ENCODE data around the gene PRPF40A. TPM values are rescaled to one million over a fixed set of nuclear protein-coding genes. Genes with fewer than 3 reads are reported as not detected.

The PRPF40A gene
- total and polyA plus RNA-seq, 2 of the 8 experiments (the other 6 are each of a cell fraction or from before 2014, with no cell fraction given): 85.5 to 176 TPM

DNA sequence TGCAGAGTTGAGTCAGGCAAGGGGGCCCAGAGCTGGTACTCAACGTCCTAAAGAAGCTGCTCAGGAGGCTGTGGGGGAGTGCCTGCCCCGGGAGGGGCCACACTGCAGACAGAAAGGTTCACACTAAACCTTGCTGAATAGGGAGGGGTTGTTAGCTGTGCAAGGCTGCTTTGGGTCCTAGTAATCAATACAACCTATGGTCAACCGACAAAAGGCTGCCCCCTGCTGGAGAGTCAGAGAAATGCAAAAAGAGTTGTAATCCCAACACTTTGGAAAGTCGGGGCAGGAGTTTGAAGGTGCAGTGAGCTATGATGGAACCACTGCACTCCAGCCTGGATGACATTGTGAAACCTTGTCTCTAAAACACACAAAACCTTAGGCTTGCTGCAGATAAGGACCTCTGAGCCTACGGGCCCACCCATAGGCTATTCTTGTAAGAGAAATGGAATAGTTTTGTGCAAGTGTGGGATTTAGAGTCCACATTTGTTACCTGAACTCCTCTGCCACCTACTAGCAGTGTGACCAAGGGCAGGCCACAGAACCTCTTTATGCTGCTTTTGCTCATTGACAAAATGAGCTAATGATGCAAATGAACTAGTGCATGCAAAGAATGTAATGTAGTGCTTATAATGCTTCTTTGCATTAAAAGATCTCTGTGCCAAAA lies 81.5 kb downstream of the PRPF40A start:
- H4K5ac ChIP-seq (ENCODE audit: insufficient read length, low read depth, low read length): no peak overlapping the region
- no peaks in the 10 kb centered on the region for H3K9me3 ChIP-seq (ENCODE audit: insufficient read depth in 2 of 2, low read depth in 1 of 2, low read length in 1 of 2)
- H2BK20ac ChIP-seq (ENCODE audit: low read length): no peak overlapping the region
- CTCF ChIA-PET (ENCODE audit: partially characterized antibody): interaction anchor here (0.6 to 3.5 kb wide), 58 partner anchors 9 to 884 kb away, joined by 3 to 44 read pairs (median 4); partner anchors contain the start of genes PRPF40A and STAM2
- H4K8ac ChIP-seq (ENCODE audit: extremely low read depth, insufficient read depth, low read length): no peak overlapping the region
- H2AFZ ChIP-seq (ENCODE audit: low read length): no peak overlapping the region
- H3K23ac ChIP-seq (ENCODE audit: insufficient read length): no peak overlapping the region
- H3K4me1 ChIP-seq (replicated peaks in 1 of 4; ENCODE audit: control insufficient read depth in 3 of 4, insufficient read depth in 4 of 4, low read length in 3 of 4): no peaks in the 10 kb centered on the region
- H4K91ac ChIP-seq (replicated peaks; ENCODE audit: insufficient read length, low read length): no peak overlapping the region
- H3K14ac ChIP-seq (ENCODE audit: insufficient read length): no peak overlapping the region
- peaks cover 16 to 52% (median 33%) of the 10 kb centered on the region in 4 experiments for H3K36me3 ChIP-seq (ENCODE audit: control insufficient read depth in 2 of 4, insufficient read depth in 4 of 4, low read length in 3 of 4)
- no peaks in the 10 kb centered on the region for H4K20me1 ChIP-seq (replicated peaks in 1 of 2; ENCODE audit: control insufficient read depth in 1 of 2, insufficient read depth in 2 of 2, low read length in 2 of 2)
- no peak overlapping the region for H2BK5ac ChIP-seq (ENCODE audit: low read depth, low read length)
- H3K18ac ChIP-seq (ENCODE audit: extremely low read depth, low read length): no peak overlapping the region
- no peak overlapping the region for H3K27ac ChIP-seq (ENCODE audit: low read depth, low read length)
- H3K9ac ChIP-seq (replicated peaks in 1 of 4; ENCODE audit: extremely low read depth in 1 of 4, low read depth in 3 of 4, low read length in 3 of 4): no peak overlapping the region
- POLR2A ChIA-PET (ENCODE audit: partially characterized antibody): interaction anchor here (0.6 to 1.9 kb wide), 4 partner anchors 211 to 541 kb away, joined by 3 to 4 read pairs (median 4); partner anchors contain the start of gene STAM2
- H2AK5ac ChIP-seq (ENCODE audit: low read depth, low read length): no peak overlapping the region
- H3K27me3 ChIP-seq (replicated peaks in 1 of 4; ENCODE audit: control insufficient read depth in 3 of 4, extremely low read depth in 1 of 4, insufficient read depth in 3 of 4, low read length in 3 of 4): peaks cover 0 to 1% (median 0%) of the 10 kb centered on the region in 4 experiments; a peak in 1 of 7 replicates
- H2BK15ac ChIP-seq (ENCODE audit: low read length): no peak overlapping the region
- no peak overlapping the region for H3K4ac ChIP-seq (replicated peaks; ENCODE audit: insufficient read length, low read depth, low read length)
- no peak overlapping the region for H2BK12ac ChIP-seq (ENCODE audit: low read depth, low read length)
- H3K4me2 ChIP-seq (ENCODE audit: insufficient read depth in 1 of 2, low read depth in 2 of 2, low read length in 2 of 2): no peak overlapping the region
- FAIRE-seq (peak; percentile 78), DNase-seq (ENCODE audit: low read depth in 1 of 2, low spot score in 2 of 2) (peak; percentile 36 to 90)
- H3K23me2 ChIP-seq (ENCODE audit: low read depth, low read length): no peaks in the 10 kb centered on the region
- no peaks in the 10 kb centered on the region for H3K79me2 ChIP-seq (ENCODE audit: control insufficient read depth in 1 of 2, insufficient read depth in 2 of 2, low read length in 2 of 2)
- H3K4me3 ChIP-seq (ENCODE audit: extremely low read depth in 1 of 4, insufficient read depth in 2 of 4, low read depth in 3 of 4, low read length in 4 of 4): no peak overlapping the region
- TF ChIP-seq CTBP2 (IDR thresholded peaks at IDR 0.05; ENCODE audit: borderline replicate concordance, insufficient read depth, insufficient read length, low read length) (no peak), RAD21 (IDR thresholded peaks at IDR 0.05 in 1 of 2, conservative IDR thresholded peaks at IDR 0.05 in 1 of 2; ENCODE audit: low read depth in 2 of 2, low read length in 2 of 2) (peak; percentile 87 to 88), POLR2AphosphoS5 (IDR thresholded peaks at IDR 0.05; ENCODE audit: low read depth, low read length) (no peak), CTCF (IDR thresholded peaks at IDR 0.05; ENCODE audit: control extremely low read depth in 1 of 3, insufficient read depth in 1 of 3, low read depth in 1 of 3, low read length in 3 of 3) (peak; percentile 32 to 82 (median 73))
- 42% methylated on average over 5 of the region's 5 CpGs; no CpG with 5 or more reads in 1 of the 2 experiments for WGBS, 2 experiments (ENCODE audit: extremely low coverage in 1 of 2, insufficient coverage in 1 of 2, insufficient read length in 1 of 2, insufficient replicate concordance in 2 of 2, low coverage in 1 of 2, low lambda C conversion rate in 2 of 2, missing lambda C conversion rate in 1 of 2)
- H3K79me1 ChIP-seq (ENCODE audit: low read depth, low read length): no peaks in the 10 kb centered on the region; the same call in 1 of the 2 replicates
- H2BK120ac ChIP-seq (replicated peaks; ENCODE audit: low read depth, low read length): no peak overlapping the region
- H3K56ac ChIP-seq (replicated peaks; ENCODE audit: insufficient read length, low read depth, low read length): no peak overlapping the region

Measured in H1 (cell line).